ENCODE data around the gene TRIM63.

The TRIM63 gene

GRCh38 chr1:26012864-26013263 lies 54.6 kb downstream of the TRIM63 start:
- Histone ChIP-seq H3K9me3 (ENCODE audit: control insufficient read depth, insufficient read depth, low read depth, low read length) (no peaks in the 10 kb centered on the region), H3K4me3 (ENCODE audit: low read depth, low read length) (no peak overlapping the region), H3K4me1 (ENCODE audit: control insufficient read depth, insufficient read depth, low read length) (no peaks in the 10 kb centered on the region), H3K27ac (ENCODE audit: extremely low read depth, low read depth, low read length) (no peak overlapping the region), H3K36me3 (ENCODE audit: control insufficient read depth in 2 of 2, insufficient read depth in 1 of 2, low read length in 2 of 2) (no peaks in the 10 kb centered on the region)
- TF ChIP-seq BCL11A (tag by site-specific recombination; IDR thresholded peaks at IDR 0.05; ENCODE audit: low read depth): no peak
- TF ChIP-seq ZNF747 (tag by site-specific recombination; IDR thresholded peaks at IDR 0.05): no peak
- no peak for TF ChIP-seq ZNF391 (tag by site-specific recombination; IDR thresholded peaks at IDR 0.05; ENCODE audit: borderline replicate concordance, low read depth)
- no peak for TF ChIP-seq ZBTB10 (tag by site-specific recombination; IDR thresholded peaks at IDR 0.05)
- no peak for TF ChIP-seq ZNF514 (tag by site-specific recombination; IDR thresholded peaks at IDR 0.05)
- TF ChIP-seq ZNF239 (tag by site-specific recombination; IDR thresholded peaks at IDR 0.05): no peak
- ChIA-PET CTCF (interaction anchor here (0.9 to 1.6 kb wide), 3 partner anchors 8 to 24 kb away, joined by 3 to 5 read pairs (median 3); no protein-coding TSS in a partner anchor), POLR2A (interaction anchor here (1.3 kb wide), 1 partner anchor 17 kb away, joined by 3 read pairs; no protein-coding TSS in a partner anchor)

GRCh38 chr1:26010825-26011224 lies 56.6 kb downstream of the TRIM63 start:
- POLR2A ChIA-PET: no interaction called here

GRCh38 chr1:26009796-26010447 lies 57.5 kb downstream of the TRIM63 start:
- Histone ChIP-seq H3K27ac (ENCODE audit: extremely low read depth, low read depth, low read length) (no peak overlapping the region), H3K9me3 (ENCODE audit: control insufficient read depth, insufficient read depth, low read depth, low read length) (no peaks in the 10 kb centered on the region), H3K4me1 (ENCODE audit: control insufficient read depth, insufficient read depth, low read length) (no peaks in the 10 kb centered on the region), H3K4me3 (ENCODE audit: low read depth, low read length) (no peak overlapping the region), H3K36me3 (ENCODE audit: control insufficient read depth in 2 of 2, insufficient read depth in 1 of 2, low read length in 2 of 2) (no peaks in the 10 kb centered on the region)
- ChIA-PET CTCF (interaction anchor here (0.7 to 3.3 kb wide), 6 partner anchors 10 to 134 kb away, joined by 3 to 14 read pairs (median 4); no protein-coding TSS in a partner anchor), POLR2A (no interaction called here)
- TF ChIP-seq CTCF (tag by site-specific recombination; IDR thresholded peaks at IDR 0.05): peak; percentile 42; the same call in 1 of the 2 replicates
- 0 out of 2 replicates have a peak, but pooled peaks have one; percentile 16 for TF ChIP-seq PRDM10 (tag by site-specific recombination; IDR thresholded peaks at IDR 0.05)
- TF ChIP-seq ZXDB (tag by site-specific recombination; IDR thresholded peaks at IDR 0.05): no peak
- peak; percentile 65; the same call in 1 of the 2 replicates for TF ChIP-seq ZNF449 (tag by site-specific recombination; IDR thresholded peaks at IDR 0.05)

More at GRCh38 chr1:26010825-26011224, 56.6 kb downstream of the TRIM63 start:
- H3K4me1 ChIP-seq (ENCODE audit: control insufficient read depth, insufficient read depth, low read length): no peaks in the 10 kb centered on the region
- CTCF ChIA-PET: interaction anchor here (1.1 to 3.3 kb wide), 5 partner anchors 14 to 133 kb away, joined by 3 to 14 read pairs (median 4); no protein-coding TSS in a partner anchor
- no peak overlapping the region for H3K27ac ChIP-seq (ENCODE audit: extremely low read depth, low read depth, low read length)
- H3K9me3 ChIP-seq (ENCODE audit: control insufficient read depth, insufficient read depth, low read depth, low read length): no peaks in the 10 kb centered on the region
- TF ChIP-seq ZFP69B (tag by site-specific recombination; IDR thresholded peaks at IDR 0.05) (no peak), BCL6B (tag by site-specific recombination; IDR thresholded peaks at IDR 0.05) (peak; percentile 24; the same call in 1 of the 2 replicates)
- H3K4me3 ChIP-seq (ENCODE audit: low read depth, low read length): no peak overlapping the region
- H3K36me3 ChIP-seq (ENCODE audit: control insufficient read depth in 2 of 2, insufficient read depth in 1 of 2, low read length in 2 of 2): no peaks in the 10 kb centered on the region
